ENCODE data around the gene B3GALT6. TPM values are rescaled to one million over a fixed set of nuclear protein-coding genes. Genes with fewer than 3 reads are reported as not detected.
A peak's percentile ranks its signal among the peaks of the same experiment; 100 is the strongest.

B3GALT6 gene
- total and polyA plus RNA-seq, 2 experiments from 2014 or later: 5.5 to 26.5 TPM

- Mint-ChIP-seq H3K27me3 (ENCODE audit: insufficient read depth, low read depth, poor library complexity) (peaks cover 14% of the 10 kb centered on the region), H3K36me3 (ENCODE audit: low read depth) (peaks cover 15% of the 10 kb centered on the region), H3K4me3 (no peak overlapping the region), H3K27ac (no peak overlapping the region), H3K4me1 (peaks cover 11% of the 10 kb centered on the region), H3K9me3 (peaks cover 10% of the 10 kb centered on the region)
- peaks cover 8% of the 10 kb centered on the region for H4K20me1 ChIP-seq (replicated peaks; ENCODE audit: insufficient read depth)
- no peak overlapping the region for H2AFZ ChIP-seq
- no peaks in the 10 kb centered on the region for H3K4me1 ChIP-seq (ENCODE audit: insufficient read depth)
- ATAC-seq: no peak; the same call in 2 of the 3 replicates
- peaks cover 6% of the 10 kb centered on the region; the same call in 1 of the 2 replicates for H3F3A ChIP-seq (replicated peaks; ENCODE audit: low read depth)
- no peak overlapping the region for H3K4me3 ChIP-seq
- no peak overlapping the region for H3K27ac ChIP-seq (ENCODE audit: low read depth)
- TF ChIP-seq NANOG (IDR thresholded peaks at IDR 0.05; ENCODE audit: borderline replicate concordance): no peak
- TF ChIP-seq ZNF114 (CRISPR knock-in tag; IDR thresholded peaks at IDR 0.05): no peak
- no peak for TF ChIP-seq CTCF (conservative IDR thresholded peaks at IDR 0.05; ENCODE audit: low read depth in 2 of 2)
- no peak for TF ChIP-seq ETS1 (IDR thresholded peaks at IDR 0.05)
- TF ChIP-seq POLR2AphosphoS5 (IDR thresholded peaks at IDR 0.05; ENCODE audit: low read depth): no peak
- TF ChIP-seq STAT1 (IDR thresholded peaks at IDR 0.05; ENCODE audit: unreplicated experiment): no peak
- TF ChIP-seq EZH2phosphoT487 (IDR thresholded peaks at IDR 0.05; ENCODE audit: unreplicated experiment): no peak
- TF ChIP-seq ZNF331 (CRISPR knock-in tag; IDR thresholded peaks at IDR 0.05; ENCODE audit: low read depth): no peak
- H3K79me2 ChIP-seq (replicated peaks; ENCODE audit: insufficient read depth): peaks cover 9% of the 10 kb centered on the region
- no peaks in the 10 kb centered on the region for H3K36me3 ChIP-seq (ENCODE audit: insufficient read depth)
- no peaks in the 10 kb centered on the region for H3K27me3 ChIP-seq (ENCODE audit: insufficient read depth)
- no peaks in the 10 kb centered on the region for H3K9me2 ChIP-seq (ENCODE audit: insufficient read depth)
- no peak overlapping the region for H3K4me2 ChIP-seq
- DNase-seq (ENCODE audit: low spot score): no peak
Observed at GRCh38 chr1:1236945-1237873, 5.2 kb downstream of the B3GALT6 start.

GRCh38 chr1:1237874-1238701 is 6.1 kb downstream of the B3GALT6 start:
- DNase-seq (ENCODE audit: low spot score) (no peak), ATAC-seq (no peak)
- H3K36me3 ChIP-seq (ENCODE audit: insufficient read depth): no peaks in the 10 kb centered on the region
- no peaks in the 10 kb centered on the region for H3K27me3 ChIP-seq (ENCODE audit: insufficient read depth)
- peaks cover 6% of the 10 kb centered on the region; the same call in 1 of the 2 replicates for H3F3A ChIP-seq (replicated peaks; ENCODE audit: low read depth)
- TF ChIP-seq POLR2AphosphoS5 (IDR thresholded peaks at IDR 0.05; ENCODE audit: low read depth) (0 out of 2 replicates have a peak, but pooled peaks have one; percentile 17), JUNB (IDR thresholded peaks at IDR 0.05; ENCODE audit: unreplicated experiment) (no peak)
- H3K79me2 ChIP-seq (replicated peaks; ENCODE audit: insufficient read depth): peaks cover 9% of the 10 kb centered on the region
- no peak overlapping the region for H3K4me2 ChIP-seq
- peaks cover 10% of the 10 kb centered on the region for H3K9me3 Mint-ChIP-seq
- H4K20me1 ChIP-seq (replicated peaks; ENCODE audit: insufficient read depth): peaks cover 8% of the 10 kb centered on the region
- no peak overlapping the region for H3K27ac Mint-ChIP-seq
- no peak overlapping the region for H2AFZ ChIP-seq
- peaks cover 15% of the 10 kb centered on the region for H3K36me3 Mint-ChIP-seq (ENCODE audit: low read depth)
- no peak overlapping the region for H3K4me3 Mint-ChIP-seq
- no peak overlapping the region for H3K27ac ChIP-seq (ENCODE audit: low read depth)
- no peaks in the 10 kb centered on the region for H3K9me2 ChIP-seq (ENCODE audit: insufficient read depth)
- H3K4me1 Mint-ChIP-seq: peaks cover 11% of the 10 kb centered on the region
- H3K4me1 ChIP-seq (ENCODE audit: insufficient read depth): no peaks in the 10 kb centered on the region
- peaks cover 12% of the 10 kb centered on the region for H3K27me3 Mint-ChIP-seq (ENCODE audit: insufficient read depth, low read depth, poor library complexity)
- no peak overlapping the region for H3K4me3 ChIP-seq

Data from GM23338 (cell line).